ENCODE results near the gene SFI1.

The SFI1 gene

DNA sequence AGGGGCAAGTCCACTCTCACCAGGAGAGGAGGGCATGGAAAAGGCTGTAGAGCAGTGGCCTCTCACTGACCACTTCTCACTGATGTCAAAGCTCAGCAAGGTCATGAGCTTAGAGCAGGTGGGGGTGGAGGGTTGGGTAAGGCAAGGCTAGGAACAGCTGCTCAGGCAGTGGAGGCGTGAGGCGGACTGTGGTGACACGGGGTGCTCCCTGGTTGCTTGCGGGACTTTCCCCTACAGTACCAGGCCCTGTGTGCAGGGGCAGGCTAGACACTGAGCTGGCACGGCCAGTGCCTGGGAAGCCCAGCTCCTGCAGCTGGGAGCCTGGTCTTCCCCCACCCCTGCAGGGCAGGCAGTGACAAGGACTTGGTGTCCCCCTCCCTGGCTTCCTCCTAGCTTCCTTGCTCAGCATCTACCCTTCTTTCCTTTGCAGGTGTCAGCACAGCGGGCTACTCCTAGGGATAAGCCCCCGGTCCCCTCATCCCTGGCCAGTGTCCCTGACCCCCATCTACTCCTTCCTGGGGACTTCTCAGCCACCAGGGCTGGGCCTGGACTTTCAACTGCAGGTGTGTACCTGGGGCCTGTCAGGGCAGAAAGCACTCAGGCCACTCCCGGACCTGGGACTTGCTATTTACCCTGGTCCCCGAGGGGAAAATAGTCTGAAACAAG is 120.1 kb downstream of the SFI1 start:
- DNase-seq (ENCODE audit: low read depth): no peak
- TF ChIP-seq, protein P1, sequence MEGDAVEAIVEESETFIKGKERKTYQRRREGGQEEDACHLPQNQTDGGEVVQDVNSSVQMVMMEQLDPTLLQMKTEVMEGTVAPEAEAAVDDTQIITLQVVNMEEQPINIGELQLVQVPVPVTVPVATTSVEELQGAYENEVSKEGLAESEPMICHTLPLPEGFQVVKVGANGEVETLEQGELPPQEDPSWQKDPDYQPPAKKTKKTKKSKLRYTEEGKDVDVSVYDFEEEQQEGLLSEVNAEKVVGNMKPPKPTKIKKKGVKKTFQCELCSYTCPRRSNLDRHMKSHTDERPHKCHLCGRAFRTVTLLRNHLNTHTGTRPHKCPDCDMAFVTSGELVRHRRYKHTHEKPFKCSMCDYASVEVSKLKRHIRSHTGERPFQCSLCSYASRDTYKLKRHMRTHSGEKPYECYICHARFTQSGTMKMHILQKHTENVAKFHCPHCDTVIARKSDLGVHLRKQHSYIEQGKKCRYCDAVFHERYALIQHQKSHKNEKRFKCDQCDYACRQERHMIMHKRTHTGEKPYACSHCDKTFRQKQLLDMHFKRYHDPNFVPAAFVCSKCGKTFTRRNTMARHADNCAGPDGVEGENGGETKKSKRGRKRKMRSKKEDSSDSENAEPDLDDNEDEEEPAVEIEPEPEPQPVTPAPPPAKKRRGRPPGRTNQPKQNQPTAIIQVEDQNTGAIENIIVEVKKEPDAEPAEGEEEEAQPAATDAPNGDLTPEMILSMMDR (IDR thresholded peaks at IDR 0.05; ENCODE audit: control insufficient read depth, insufficient read depth, low read depth, low read length, missing control alignments): no peak
- H3K4me3 ChIP-seq (ENCODE audit: control insufficient read depth, low read depth, low read length): no peak overlapping the region

GRCh38 chr22:31618057-31618456 is 121.7 kb downstream of the SFI1 start:
- TF ChIP-seq, protein P1 (IDR thresholded peaks at IDR 0.05; ENCODE audit: control insufficient read depth, insufficient read depth, low read depth, low read length, missing control alignments): no peak
- no peak for DNase-seq (ENCODE audit: low read depth)
- no peak overlapping the region for H3K4me3 ChIP-seq (ENCODE audit: control insufficient read depth, low read depth, low read length)

DNA sequence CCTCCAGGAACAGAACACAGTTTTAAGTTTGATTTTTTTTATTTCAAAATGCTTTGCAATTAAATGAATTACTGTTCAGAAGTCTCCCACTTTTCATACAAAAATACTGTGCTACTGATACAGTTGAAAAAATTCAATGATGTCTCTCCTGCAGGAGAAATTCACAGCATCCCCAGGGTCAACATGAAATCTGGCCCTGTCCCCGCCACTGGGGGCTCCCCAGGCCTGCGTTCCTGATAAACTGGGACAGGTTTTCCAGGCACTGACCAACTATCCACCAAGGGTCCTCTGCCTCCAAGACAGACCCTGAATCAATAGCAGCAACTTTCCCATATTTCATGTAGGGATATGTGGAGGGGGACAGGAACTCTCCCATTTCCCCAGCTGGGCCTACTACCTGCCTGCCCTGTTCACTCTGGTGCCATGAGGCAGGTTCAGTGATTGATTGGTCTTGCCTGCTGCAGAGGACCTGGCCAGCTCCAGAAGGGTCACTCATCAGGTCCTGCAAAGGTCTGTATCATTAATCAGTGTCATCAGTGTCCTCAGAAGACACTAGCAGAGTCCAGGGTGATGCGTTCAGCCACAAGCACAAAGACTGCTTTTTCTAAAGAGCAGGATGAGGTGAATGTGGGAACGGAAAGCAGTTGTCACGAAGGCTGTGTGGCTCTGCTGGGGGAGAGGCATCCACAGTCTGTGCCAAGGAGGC is 122.3 kb downstream of the SFI1 start:
- TF ChIP-seq, protein P1 (IDR thresholded peaks at IDR 0.05; ENCODE audit: control insufficient read depth, insufficient read depth, low read depth, low read length, missing control alignments): no peak
- no peak for DNase-seq (ENCODE audit: low read depth)
- H3K4me3 ChIP-seq (ENCODE audit: control insufficient read depth, low read depth, low read length): no peak overlapping the region

GRCh38 chr22:31619611-31620300 is 123.4 kb downstream of the SFI1 start:
- no peak overlapping the region for H3K4me3 ChIP-seq (ENCODE audit: control insufficient read depth, low read depth, low read length)
- DNase-seq (ENCODE audit: low read depth): no peak
- TF ChIP-seq, protein P1 (IDR thresholded peaks at IDR 0.05; ENCODE audit: control insufficient read depth, insufficient read depth, low read depth, low read length, missing control alignments): no peak

DNA sequence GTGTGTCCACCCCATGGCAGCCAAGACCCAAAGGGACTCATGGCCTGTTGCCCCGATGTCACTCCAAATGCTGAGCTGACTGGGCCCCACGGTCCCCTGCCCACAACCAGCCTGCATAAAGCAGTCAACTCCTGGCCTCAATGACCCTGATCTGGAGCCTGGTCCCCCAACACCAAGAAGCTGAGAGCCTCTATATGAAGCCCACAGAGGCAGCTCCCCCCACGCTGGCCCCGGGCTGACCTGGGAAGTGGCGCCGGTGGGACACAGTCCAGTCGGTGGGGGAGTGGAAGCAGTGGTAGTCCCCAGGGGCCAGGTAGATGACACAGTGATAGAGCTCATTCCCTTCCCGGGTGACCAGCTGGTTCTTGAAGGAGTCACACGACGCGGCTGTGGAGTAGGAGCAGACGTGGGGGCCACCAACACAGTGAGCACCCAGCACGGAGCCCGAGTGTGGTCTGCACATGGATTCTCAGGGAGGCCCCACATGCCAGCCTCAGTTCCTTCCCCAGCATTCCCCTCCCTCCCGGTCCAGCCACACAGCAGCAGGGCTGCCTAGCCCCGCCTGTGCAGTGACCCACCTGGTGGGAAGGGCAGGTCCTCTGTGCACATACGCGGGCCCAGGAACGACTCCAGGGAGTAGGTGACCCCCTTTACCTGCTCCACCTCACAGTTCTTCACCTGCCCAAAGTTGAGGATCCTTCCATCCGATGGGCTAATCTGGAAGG is 124.6 kb downstream of the SFI1 start:
- H3K4me3 ChIP-seq (ENCODE audit: control insufficient read depth, low read depth, low read length): no peak overlapping the region
- TF ChIP-seq, protein P1 (IDR thresholded peaks at IDR 0.05; ENCODE audit: control insufficient read depth, insufficient read depth, low read depth, low read length, missing control alignments): no peak
- DNase-seq (ENCODE audit: low read depth): no peak

DNA sequence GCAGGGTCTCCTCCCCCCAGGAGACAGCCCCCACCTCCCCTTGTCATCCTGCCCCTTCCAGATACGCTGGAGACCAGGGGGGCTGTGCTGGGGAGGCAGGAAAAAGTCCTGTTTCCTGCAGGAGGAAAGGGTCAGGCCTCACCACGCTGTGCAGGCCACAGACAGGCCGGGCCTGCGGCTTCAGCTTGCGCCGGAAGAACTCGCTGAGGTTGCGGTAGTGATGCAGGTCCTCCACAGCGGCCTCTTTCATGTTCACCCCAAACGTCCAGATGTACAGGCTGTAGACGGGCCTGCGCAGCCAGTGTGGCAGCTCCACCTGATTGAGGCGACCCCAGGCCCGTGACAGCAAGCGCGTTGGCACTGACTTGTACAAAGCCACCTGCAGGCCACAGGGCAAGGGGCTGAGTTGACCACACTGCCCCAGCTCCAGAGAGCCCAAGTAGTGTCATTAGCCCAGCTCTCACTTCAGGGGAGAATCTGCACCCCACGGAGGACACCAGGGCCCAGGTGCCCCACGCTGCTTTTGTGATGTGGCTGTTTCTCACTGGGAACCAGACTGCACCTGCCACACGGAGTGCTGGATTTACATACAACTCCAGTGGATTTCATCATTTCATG is 125.3 kb downstream of the SFI1 start:
- H3K4me3 ChIP-seq (ENCODE audit: control insufficient read depth, low read depth, low read length): no peak overlapping the region
- TF ChIP-seq, protein P1 (IDR thresholded peaks at IDR 0.05; ENCODE audit: control insufficient read depth, insufficient read depth, low read depth, low read length, missing control alignments): no peak

More for the DNA sequence above, 125.3 kb downstream of the SFI1 start:
- no peak for DNase-seq (ENCODE audit: low read depth)

All from AG09309 (cell line).